Pancreas (tissue), 10 donors: ENCODE data around the gene ARHGAP31. TPM values are rescaled to one million over a fixed set of nuclear protein-coding genes. Genes with fewer than 3 reads are reported as not detected.

Experiments used
- ATAC-seq, 4 donors: fragments of 200-7000 bp; cut with Tn5 transposase; one replicate each; pipeline versions ENCODE4 v1.8.0 to v1.9.1; 2020; ENCODE audit warnings: mild to moderate bottlenecking in 4 of 4, moderate library complexity in 4 of 4
- DNase-seq, 6 donors: peaks; one replicate each; pipeline ENCODE4 v3.0.0-alpha.2; 2020
- FAIRE-seq: peaks from 2 replicates; lab custom pipeline; 2012; peaks lifted over from hg19 to GRCh38; lab: Jason Lieb, UNC
- H3K27ac ChIP-seq, 4 donors: fragments of 200-600 bp; sonication (generic); 1 replicate in 3 of 4; 2 replicates in 1 of 4; pipeline versions ENCODE4 v1.5.0 to v1.8.0; 2020
- H3K27me3 ChIP-seq, 4 donors: fragments of 200-600 bp; one replicate each; pipeline ENCODE4 v1.8.0; 2021
- H3K36me3 ChIP-seq, 3 donors: fragments of 200-600 bp; sonication (generic) in 1 of 3; one replicate each; pipeline versions ENCODE4 v1.5.0 to v1.8.0; 2020 to 2021
- H3K4me1 ChIP-seq, 3 donors: fragments of 200-600 bp; one replicate each; pipeline ENCODE4 v1.8.0; 2021
- H3K4me3 ChIP-seq, 4 donors: fragments of 200-600 bp; sonication (generic) in 2 of 4; one replicate each; pipeline versions ENCODE4 v1.5.0 to v1.8.0; 2020 to 2021
- H3K9me3 ChIP-seq, 4 donors: fragments of 200-600 bp; one replicate each; pipeline ENCODE4 v1.8.0; 2021
- CTCF ChIP-seq, 4 donors: fragments of 200-600 bp; sonication (generic) in 3 of 4; IDR thresholded peaks; one replicate each; pipeline versions ENCODE4 v1.5.0 to v1.8.0; 2021; ENCODE audit warnings: antibody characterized with exemption in 4 of 4
- WGBS, 2 donors: extraction: QIAGEN DNeasy Blood & Tissue Kit; methylation state at CpG; one replicate each; pipeline ENCODE4 v1.1.7; 2013; 5-methylcytosine and 5-hydroxymethylcytosine counted together
- intact Hi-C, 3 donors: fragments of 100-400 bp; cut with DNase I; formaldehyde crosslinking; loops; one replicate each; pipeline versions ENCODE4 v1.11.1 to v1.14.2; 2022
- polyA plus RNA-seq, 2 donors: library from polyadenylated mRNA; stranded (reverse); fragments of 200-250 nt; gene quantifications; one replicate each; pipeline ENCODE4 v1.2.3, GENCODE V29; 2013
- total RNA-seq, 6 donors: library from RNA; stranded (reverse); fragmentation: NEBNext Ultra II Directional in 4 of 6; extraction: Animal tissue kit (Norgen Biotek cat#: 25700) in 4 of 6; gene quantifications; one replicate each; pipeline versions ENCODE4 v1.2.1 to v1.2.4, GENCODE V29; 2021 to 2023
- donor health status: healthy with polysubstance abuse.
- donor health status: DM: no; HTN: no; CAD: no; lungs with moderate emphysema.
- donor health status: DM: no; HTN: no; CAD: no.
- donor health status: control.
- donor health status: control.
- donor health status: Bipolar disorder and iron deficiency.
- donor health status: DM: yes; HTN: yes; CAD: no.
- donor health status: DM: no; HTN: no; CAD: no.
- donor health status: DM: no; HTN: no; CAD: no.
- donor health status: DM: yes; HTN: yes; CAD: no.

Gene ARHGAP31
- total and polyA plus RNA-seq, 8 donors = 1.5 to 8.3 (median 3.1) TPM

GRCh38 chr3:119360736-119361462 is 66.7 kb downstream of the ARHGAP31 start:
- Histone ChIP-seq H3K4me1 (no peaks in the 10 kb centered on the region), H3K27ac (no peak overlapping the region), H3K36me3 (no peaks in the 10 kb centered on the region), H3K9me3 (no peaks in the 10 kb centered on the region), H3K27me3 (no peaks in the 10 kb centered on the region), H3K4me3 (no peak overlapping the region)
- 86 to 87% methylated on average over 3 of the region's 3 CpGs for WGBS, 2 donors
- DNase-seq = no peak
- no peak for ATAC-seq
- intact Hi-C loops = no loop called here
- no peak for FAIRE-seq
- TF ChIP-seq CTCF (IDR thresholded peaks at IDR 0.05) = no peak

- H3K27ac ChIP-seq = no peak overlapping the region
- no peak for ATAC-seq
- FAIRE-seq = no peak
- no peak for DNase-seq
- H3K4me1 ChIP-seq = no peaks in the 10 kb centered on the region
- intact Hi-C loops = no loop called here
- H3K9me3 ChIP-seq = no peaks in the 10 kb centered on the region
- no peaks in the 10 kb centered on the region for H3K27me3 ChIP-seq
- no peak overlapping the region for H3K4me3 ChIP-seq
- H3K36me3 ChIP-seq = no peaks in the 10 kb centered on the region
- WGBS, 2 donors = 89% methylated on average over 2 of the region's 2 CpGs
- no peak for TF ChIP-seq CTCF (IDR thresholded peaks at IDR 0.05)
These were observed 67.8 kb downstream of the ARHGAP31 start for GRCh38 chr3:119362010-119362409.

GRCh38 chr3:119362940-119363725 is 69.0 kb downstream of the ARHGAP31 start:
- no peaks in the 10 kb centered on the region for H3K9me3 ChIP-seq
- no peak for ATAC-seq
- FAIRE-seq = no peak
- no peak for TF ChIP-seq CTCF (IDR thresholded peaks at IDR 0.05)
- WGBS, 2 donors = 86 to 88% methylated on average over 7 of the region's 7 CpGs
- H3K27me3 ChIP-seq = no peaks in the 10 kb centered on the region
- no peak overlapping the region for H3K4me3 ChIP-seq
- intact Hi-C loops = no loop called here
- no peaks in the 10 kb centered on the region for H3K4me1 ChIP-seq
- no peak for DNase-seq
- H3K36me3 ChIP-seq = no peaks in the 10 kb centered on the region
- H3K27ac ChIP-seq = no peak overlapping the region

- WGBS, 2 donors = 86 to 94% methylated on average over 1 of the region's 1 CpG
- intact Hi-C loops = no loop called here
- H3K4me3 ChIP-seq = no peak overlapping the region
- no peak overlapping the region for H3K27ac ChIP-seq
- no peaks in the 10 kb centered on the region for H3K36me3 ChIP-seq
- no peaks in the 10 kb centered on the region for H3K4me1 ChIP-seq
- H3K9me3 ChIP-seq = no peaks in the 10 kb centered on the region
- TF ChIP-seq CTCF (IDR thresholded peaks at IDR 0.05) = no peak
- FAIRE-seq = no peak
- no peak for ATAC-seq
- DNase-seq = no peak
- no peaks in the 10 kb centered on the region for H3K27me3 ChIP-seq
These were observed 70.2 kb downstream of the ARHGAP31 start for GRCh38 chr3:119364401-119364800.

- H3K27me3 ChIP-seq = no peaks in the 10 kb centered on the region
- no peak for ATAC-seq
- FAIRE-seq = no peak
- DNase-seq = no peak
- no peak overlapping the region for H3K27ac ChIP-seq
- no peaks in the 10 kb centered on the region for H3K4me1 ChIP-seq
- H3K4me3 ChIP-seq = no peak overlapping the region
- 64 to 66% methylated on average over 3 of the region's 3 CpGs for WGBS, 2 donors
- H3K9me3 ChIP-seq = no peaks in the 10 kb centered on the region
- H3K36me3 ChIP-seq = no peaks in the 10 kb centered on the region
- intact Hi-C loops = no loop called here
- TF ChIP-seq CTCF (IDR thresholded peaks at IDR 0.05) = no peak
These were observed 71.2 kb downstream of the ARHGAP31 start for GRCh38 chr3:119365418-119365817.
